ENCODE results near the gene BRWD1.

GRCh38 chr21:39336457-39337008, 23.1 kb upstream of the BRWD1 start:
- TF ChIP-seq, protein P1, sequence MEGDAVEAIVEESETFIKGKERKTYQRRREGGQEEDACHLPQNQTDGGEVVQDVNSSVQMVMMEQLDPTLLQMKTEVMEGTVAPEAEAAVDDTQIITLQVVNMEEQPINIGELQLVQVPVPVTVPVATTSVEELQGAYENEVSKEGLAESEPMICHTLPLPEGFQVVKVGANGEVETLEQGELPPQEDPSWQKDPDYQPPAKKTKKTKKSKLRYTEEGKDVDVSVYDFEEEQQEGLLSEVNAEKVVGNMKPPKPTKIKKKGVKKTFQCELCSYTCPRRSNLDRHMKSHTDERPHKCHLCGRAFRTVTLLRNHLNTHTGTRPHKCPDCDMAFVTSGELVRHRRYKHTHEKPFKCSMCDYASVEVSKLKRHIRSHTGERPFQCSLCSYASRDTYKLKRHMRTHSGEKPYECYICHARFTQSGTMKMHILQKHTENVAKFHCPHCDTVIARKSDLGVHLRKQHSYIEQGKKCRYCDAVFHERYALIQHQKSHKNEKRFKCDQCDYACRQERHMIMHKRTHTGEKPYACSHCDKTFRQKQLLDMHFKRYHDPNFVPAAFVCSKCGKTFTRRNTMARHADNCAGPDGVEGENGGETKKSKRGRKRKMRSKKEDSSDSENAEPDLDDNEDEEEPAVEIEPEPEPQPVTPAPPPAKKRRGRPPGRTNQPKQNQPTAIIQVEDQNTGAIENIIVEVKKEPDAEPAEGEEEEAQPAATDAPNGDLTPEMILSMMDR (optimal IDR thresholded peaks at IDR 0.05 in 1 of 3, IDR thresholded peaks at IDR 0.05 in 1 of 3, conservative IDR thresholded peaks at IDR 0.05 in 1 of 3; ENCODE audit: extremely low read depth in 1 of 3, insufficient read depth in 2 of 3, low read length in 3 of 3): no peak
- TF ChIP-seq EZH2 (IDR thresholded peaks at IDR 0.05; ENCODE audit: low read length): no peak

Data from keratinocyte (primary cell).